ENCODE measurements around the gene EIPR1.

Gene EIPR1

DNA sequence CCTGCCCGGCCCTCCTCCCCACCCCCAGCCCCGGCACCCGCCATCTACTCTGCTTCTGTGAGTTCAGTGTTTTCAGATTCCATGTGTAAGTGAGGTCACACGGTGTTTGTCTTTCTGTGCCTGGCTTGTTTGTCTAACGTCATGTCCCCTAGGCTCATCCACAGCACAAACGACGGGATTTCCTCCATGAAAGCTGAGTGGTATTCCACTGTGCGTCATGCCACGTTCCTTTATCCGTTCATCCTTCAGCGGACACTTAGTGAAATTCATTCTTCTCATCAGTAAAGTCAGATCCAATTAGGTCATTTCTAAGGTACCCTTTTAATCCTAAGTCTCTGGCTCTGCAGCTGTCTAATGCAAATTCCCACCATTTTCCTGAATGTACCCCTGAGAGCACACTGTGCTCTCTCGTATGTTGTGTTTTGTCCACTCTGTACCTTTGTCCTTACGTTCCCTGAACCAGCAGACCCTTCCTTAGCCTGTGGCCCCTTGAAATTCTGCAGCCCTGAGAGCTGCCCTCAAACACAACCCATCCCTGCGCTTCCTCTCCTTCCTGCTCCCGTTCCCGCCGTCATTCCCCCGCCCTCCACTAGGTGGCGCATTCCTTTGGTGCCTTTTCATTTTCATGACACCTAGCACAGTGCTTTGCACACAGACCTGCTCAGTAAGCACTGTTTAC, 46.0 kb upstream of the EIPR1 start:
- no peak overlapping the region for H4K91ac ChIP-seq (ENCODE audit: low read length)
- H3K4me1 ChIP-seq (ENCODE audit: control insufficient read depth, insufficient read depth, low read depth, low read length) = peaks cover 5% of the 10 kb centered on the region
- no peak overlapping the region for H3K23ac ChIP-seq (ENCODE audit: low read length in 2 of 2)
- no peak overlapping the region for H2BK12ac ChIP-seq (ENCODE audit: low read length in 2 of 2)
- H3K27ac ChIP-seq (ENCODE audit: low read length, poor library complexity, severe bottlenecking) = no peak overlapping the region
- H3K4me2 ChIP-seq (ENCODE audit: low read length, poor library complexity, severe bottlenecking) = no peak overlapping the region
- H4K8ac ChIP-seq (ENCODE audit: low read length) = no peak overlapping the region
- peaks cover 51 to 95% of the 10 kb centered on the region in 2 experiments for H3K36me3 ChIP-seq (ENCODE audit: control insufficient read depth in 1 of 2, insufficient read depth in 2 of 2, low read depth in 1 of 2, low read length in 2 of 2)
- H3K4me3 ChIP-seq (ENCODE audit: insufficient read depth in 1 of 2, low read depth in 1 of 2, low read length in 2 of 2) = no peak overlapping the region
- H2BK15ac ChIP-seq (ENCODE audit: low read depth, poor library complexity, severe bottlenecking) = no peak overlapping the region
- H3K18ac ChIP-seq (ENCODE audit: low read depth in 1 of 2, low read length in 2 of 2) = no peak overlapping the region
- no peak overlapping the region for H2AFZ ChIP-seq (ENCODE audit: low read depth, low read length)
- DNase-seq = peak; percentile 48
- no peaks in the 10 kb centered on the region for H3K27me3 ChIP-seq (ENCODE audit: control insufficient read depth in 1 of 2, insufficient read depth in 1 of 2, low read length in 2 of 2)
- H3K9ac ChIP-seq (ENCODE audit: low read length) = no peak overlapping the region
- WGBS = 72% methylated on average over 17 of the region's 19 CpGs
- no peak overlapping the region for H2BK5ac ChIP-seq (ENCODE audit: low read depth, low read length, poor library complexity, severe bottlenecking)
- peaks cover 33% of the 10 kb centered on the region for H3K79me1 ChIP-seq (replicated peaks; ENCODE audit: low read length, poor library complexity, severe bottlenecking)
- no peak overlapping the region for H3K4ac ChIP-seq (ENCODE audit: low read depth in 1 of 2, low read length in 2 of 2)
- no peak overlapping the region for H3K14ac ChIP-seq (ENCODE audit: low read length in 2 of 2)
- H3K9me3 ChIP-seq (ENCODE audit: control insufficient read depth, low read length) = no peaks in the 10 kb centered on the region
- no peak overlapping the region for H2BK120ac ChIP-seq (ENCODE audit: low read depth, low read length)
- no peak overlapping the region for H2AK5ac ChIP-seq (ENCODE audit: low read length, severe bottlenecking)

DNA sequence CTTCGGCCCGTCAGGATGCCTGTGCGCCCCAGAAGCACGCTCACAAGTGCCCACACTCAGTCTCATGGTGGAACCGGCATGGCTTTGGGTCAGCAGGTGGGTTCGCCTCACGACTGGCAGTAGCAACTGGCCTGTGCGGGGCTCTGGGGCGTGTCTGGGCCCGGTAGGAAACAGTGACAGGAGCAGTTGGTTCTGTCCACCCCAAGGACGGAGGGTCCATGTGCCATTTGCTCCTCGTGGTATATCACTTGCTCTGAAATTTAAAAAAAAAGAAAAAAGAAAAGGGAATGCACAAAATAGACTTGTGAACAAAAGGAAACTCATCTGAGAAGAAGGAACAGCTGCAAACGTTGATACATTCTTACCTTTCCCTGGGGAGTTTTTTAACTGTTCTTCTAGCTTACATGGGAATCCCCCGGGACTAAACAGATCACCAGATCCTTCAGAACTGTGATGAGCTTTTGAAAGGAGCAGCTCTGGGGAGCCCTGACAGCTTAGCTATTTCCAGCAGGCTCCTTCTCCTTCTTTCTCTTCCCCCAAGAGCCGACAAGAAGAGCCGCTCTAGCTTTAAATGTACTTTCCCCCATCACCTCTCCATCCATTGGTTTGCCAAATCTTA, 44.7 kb upstream of the EIPR1 start:
- no peak overlapping the region for H3K23ac ChIP-seq (ENCODE audit: low read length in 2 of 2)
- no peaks in the 10 kb centered on the region for H3K9me3 ChIP-seq (ENCODE audit: control insufficient read depth, low read length)
- no peak overlapping the region for H4K91ac ChIP-seq (ENCODE audit: low read length)
- no peak overlapping the region for H3K4me3 ChIP-seq (ENCODE audit: insufficient read depth in 1 of 2, low read depth in 1 of 2, low read length in 2 of 2)
- H4K8ac ChIP-seq (ENCODE audit: low read length) = no peak overlapping the region
- H2BK120ac ChIP-seq (ENCODE audit: low read depth, low read length) = no peak overlapping the region
- H3K4ac ChIP-seq (ENCODE audit: low read depth in 1 of 2, low read length in 2 of 2) = no peak overlapping the region
- DNase-seq = no peak
- WGBS = 95% methylated on average over 16 of the region's 16 CpGs
- H2BK12ac ChIP-seq (ENCODE audit: low read length in 2 of 2) = no peak overlapping the region
- H2AK5ac ChIP-seq (ENCODE audit: low read length, severe bottlenecking) = no peak overlapping the region
- no peak overlapping the region for H3K18ac ChIP-seq (ENCODE audit: low read depth in 1 of 2, low read length in 2 of 2)
- no peak overlapping the region for H3K4me2 ChIP-seq (ENCODE audit: low read length, poor library complexity, severe bottlenecking)
- H3K79me1 ChIP-seq (replicated peaks; ENCODE audit: low read length, poor library complexity, severe bottlenecking) = peaks cover 41% of the 10 kb centered on the region
- no peak overlapping the region for H2BK5ac ChIP-seq (ENCODE audit: low read depth, low read length, poor library complexity, severe bottlenecking)
- H3K27ac ChIP-seq (ENCODE audit: low read length, poor library complexity, severe bottlenecking) = no peak overlapping the region
- H3K9ac ChIP-seq (ENCODE audit: low read length) = no peak overlapping the region
- H2BK15ac ChIP-seq (ENCODE audit: low read depth, poor library complexity, severe bottlenecking) = no peak overlapping the region
- peaks cover 57 to 89% of the 10 kb centered on the region in 2 experiments for H3K36me3 ChIP-seq (ENCODE audit: control insufficient read depth in 1 of 2, insufficient read depth in 2 of 2, low read depth in 1 of 2, low read length in 2 of 2)
- no peak overlapping the region for H2AFZ ChIP-seq (ENCODE audit: low read depth, low read length)
- no peaks in the 10 kb centered on the region for H3K27me3 ChIP-seq (ENCODE audit: control insufficient read depth in 1 of 2, insufficient read depth in 1 of 2, low read length in 2 of 2)
- H3K4me1 ChIP-seq (ENCODE audit: control insufficient read depth, insufficient read depth, low read depth, low read length) = peaks cover 5% of the 10 kb centered on the region
- no peak overlapping the region for H3K14ac ChIP-seq (ENCODE audit: low read length in 2 of 2)

DNA sequence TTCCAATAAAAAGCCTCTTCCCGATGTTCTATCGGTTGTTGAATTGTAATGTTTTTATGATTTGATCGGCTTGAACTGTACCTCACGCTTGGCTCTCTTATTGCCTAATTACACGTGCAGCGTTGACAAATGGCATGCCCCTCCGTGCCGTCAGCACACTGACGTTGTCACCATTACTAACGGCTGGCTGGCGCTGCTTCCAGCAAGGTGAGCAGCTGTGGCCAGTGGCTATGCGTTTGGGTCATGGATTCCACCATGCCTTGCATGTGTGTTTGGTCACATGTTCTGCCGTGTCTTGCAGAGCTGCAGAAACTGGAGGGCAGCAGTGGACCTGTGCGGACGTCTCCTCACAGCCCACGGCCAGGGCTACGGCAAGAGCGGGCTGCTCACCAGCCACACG, 44.0 kb upstream of the EIPR1 start:
- H3K27ac ChIP-seq (ENCODE audit: low read length, poor library complexity, severe bottlenecking) = no peak overlapping the region
- H3K4me1 ChIP-seq (ENCODE audit: control insufficient read depth, insufficient read depth, low read depth, low read length) = peaks cover 5% of the 10 kb centered on the region
- H2AFZ ChIP-seq (ENCODE audit: low read depth, low read length) = no peak overlapping the region
- H3K9me3 ChIP-seq (ENCODE audit: control insufficient read depth, low read length) = no peaks in the 10 kb centered on the region
- no peak overlapping the region for H4K8ac ChIP-seq (ENCODE audit: low read length)
- no peak overlapping the region for H2BK120ac ChIP-seq (ENCODE audit: low read depth, low read length)
- no peak for DNase-seq
- no peaks in the 10 kb centered on the region for H3K27me3 ChIP-seq (ENCODE audit: control insufficient read depth in 1 of 2, insufficient read depth in 1 of 2, low read length in 2 of 2)
- no peak overlapping the region for H3K4ac ChIP-seq (ENCODE audit: low read depth in 1 of 2, low read length in 2 of 2)
- H4K91ac ChIP-seq (ENCODE audit: low read length) = no peak overlapping the region
- H3K36me3 ChIP-seq (ENCODE audit: control insufficient read depth in 1 of 2, insufficient read depth in 2 of 2, low read depth in 1 of 2, low read length in 2 of 2) = peaks cover 62 to 82% of the 10 kb centered on the region in 2 experiments
- H3K23ac ChIP-seq (ENCODE audit: low read length in 2 of 2) = no peak overlapping the region
- 98% methylated on average over 19 of the region's 19 CpGs for WGBS
- H2BK12ac ChIP-seq (ENCODE audit: low read length in 2 of 2) = no peak overlapping the region
- peaks cover 43% of the 10 kb centered on the region for H3K79me1 ChIP-seq (replicated peaks; ENCODE audit: low read length, poor library complexity, severe bottlenecking)
- H3K14ac ChIP-seq (ENCODE audit: low read length in 2 of 2) = no peak overlapping the region
- no peak overlapping the region for H3K18ac ChIP-seq (ENCODE audit: low read depth in 1 of 2, low read length in 2 of 2)
- no peak overlapping the region for H3K9ac ChIP-seq (ENCODE audit: low read length)
- no peak overlapping the region for H2BK15ac ChIP-seq (ENCODE audit: low read depth, poor library complexity, severe bottlenecking)
- no peak overlapping the region for H3K4me3 ChIP-seq (ENCODE audit: insufficient read depth in 1 of 2, low read depth in 1 of 2, low read length in 2 of 2)
- H2BK5ac ChIP-seq (ENCODE audit: low read depth, low read length, poor library complexity, severe bottlenecking) = no peak overlapping the region
- no peak overlapping the region for H3K4me2 ChIP-seq (ENCODE audit: low read length, poor library complexity, severe bottlenecking)
- H2AK5ac ChIP-seq (ENCODE audit: low read length, severe bottlenecking) = no peak overlapping the region

DNA sequence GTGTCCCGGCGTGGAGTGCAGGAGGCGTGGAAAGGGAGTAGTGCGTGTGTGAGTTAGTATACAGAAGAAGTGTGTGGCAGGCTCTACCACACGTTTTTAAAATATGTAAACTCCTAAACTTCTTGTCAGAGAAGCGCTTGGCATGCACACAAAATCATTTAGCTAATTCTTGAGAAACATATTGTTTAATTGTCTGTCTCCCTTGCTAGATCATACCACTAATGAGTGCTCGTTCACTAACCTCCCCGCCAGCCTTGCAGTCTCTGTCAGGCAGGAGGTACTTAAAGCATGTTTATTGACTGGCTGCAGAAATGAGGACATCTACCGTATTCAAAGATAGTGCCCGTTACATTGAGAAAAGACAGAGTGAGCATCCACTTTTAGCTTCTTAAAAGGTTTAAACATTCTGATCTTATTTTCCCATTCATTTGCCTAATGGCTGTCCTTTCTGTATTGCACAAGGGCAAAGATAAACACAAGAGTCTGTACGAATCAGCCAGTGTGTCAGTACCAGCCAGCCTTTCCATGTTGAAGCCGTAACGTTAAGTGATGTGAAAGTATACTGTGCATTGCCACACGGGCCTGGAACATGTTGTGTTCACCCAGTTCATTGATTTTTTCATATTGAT, 43.3 kb upstream of the EIPR1 start:
- Histone ChIP-seq H3K18ac (ENCODE audit: low read depth in 1 of 2, low read length in 2 of 2) (no peak overlapping the region), H2AFZ (ENCODE audit: low read depth, low read length) (no peak overlapping the region), H3K14ac (ENCODE audit: low read length in 2 of 2) (no peak overlapping the region), H4K91ac (ENCODE audit: low read length) (no peak overlapping the region), H3K36me3 (ENCODE audit: control insufficient read depth in 1 of 2, insufficient read depth in 2 of 2, low read depth in 1 of 2, low read length in 2 of 2) (peaks cover 57 to 75% of the 10 kb centered on the region in 2 experiments), H3K23ac (ENCODE audit: low read length in 2 of 2) (no peak overlapping the region), H2BK15ac (ENCODE audit: low read depth, poor library complexity, severe bottlenecking) (no peak overlapping the region), H3K9ac (ENCODE audit: low read length) (no peak overlapping the region), H3K4me2 (ENCODE audit: low read length, poor library complexity, severe bottlenecking) (no peak overlapping the region), H3K4ac (ENCODE audit: low read depth in 1 of 2, low read length in 2 of 2) (no peak overlapping the region), H4K8ac (ENCODE audit: low read length) (no peak overlapping the region), H2BK12ac (ENCODE audit: low read length in 2 of 2) (no peak overlapping the region), H2AK5ac (ENCODE audit: low read length, severe bottlenecking) (no peak overlapping the region), H3K27me3 (ENCODE audit: control insufficient read depth in 1 of 2, insufficient read depth in 1 of 2, low read length in 2 of 2) (no peaks in the 10 kb centered on the region), H3K79me1 (replicated peaks; ENCODE audit: low read length, poor library complexity, severe bottlenecking) (peaks cover 44% of the 10 kb centered on the region), H2BK5ac (ENCODE audit: low read depth, low read length, poor library complexity, severe bottlenecking) (no peak overlapping the region), H3K27ac (ENCODE audit: low read length, poor library complexity, severe bottlenecking) (no peak overlapping the region), H3K4me3 (ENCODE audit: insufficient read depth in 1 of 2, low read depth in 1 of 2, low read length in 2 of 2) (no peak overlapping the region), H3K9me3 (ENCODE audit: control insufficient read depth, low read length) (no peaks in the 10 kb centered on the region), H2BK120ac (ENCODE audit: low read depth, low read length) (no peak overlapping the region), H3K4me1 (ENCODE audit: control insufficient read depth, insufficient read depth, low read depth, low read length) (peaks cover 5% of the 10 kb centered on the region)
- 74% methylated on average over 9 of the region's 14 CpGs for WGBS
- DNase-seq = peak; percentile 64
